HUES6 (cell line): ENCODE data around the gene C3orf33.

Source experiments
- H3K27ac ChIP-seq: 2 replicates; pipeline ENCODE4 v1.7.0; 2013; ENCODE audit warnings: low read depth, mild to moderate bottlenecking, low read length, inconsistent platforms
- H3K27me3 ChIP-seq: 2 replicates; pipeline ENCODE4 v1.6.1; 2013; ENCODE audit warnings: low read length; ENCODE audit not compliant: control insufficient read depth, insufficient read depth
- H3K36me3 ChIP-seq: 2 replicates; pipeline ENCODE4 v1.6.1; 2013; ENCODE audit warnings: low read length; ENCODE audit not compliant: control insufficient read depth, insufficient read depth
- H3K4me1 ChIP-seq: 2 replicates; pipeline ENCODE4 v1.6.1; 2013; ENCODE audit warnings: low read length; ENCODE audit not compliant: control insufficient read depth, insufficient read depth
- H3K4me3 ChIP-seq: 2 replicates; pipeline ENCODE4 v1.5.1; 2013; ENCODE audit warnings: low read depth, low read length
- H3K9ac ChIP-seq: one replicate; pipeline ENCODE4 v1.6.1; 2013; ENCODE audit warnings: mild to moderate bottlenecking, low read length
- H3K9me3 ChIP-seq: 2 replicates; pipeline ENCODE4 v1.6.1; 2013; ENCODE audit warnings: low read depth, low read length; ENCODE audit not compliant: control insufficient read depth, insufficient read depth

C3orf33 gene

DNA sequence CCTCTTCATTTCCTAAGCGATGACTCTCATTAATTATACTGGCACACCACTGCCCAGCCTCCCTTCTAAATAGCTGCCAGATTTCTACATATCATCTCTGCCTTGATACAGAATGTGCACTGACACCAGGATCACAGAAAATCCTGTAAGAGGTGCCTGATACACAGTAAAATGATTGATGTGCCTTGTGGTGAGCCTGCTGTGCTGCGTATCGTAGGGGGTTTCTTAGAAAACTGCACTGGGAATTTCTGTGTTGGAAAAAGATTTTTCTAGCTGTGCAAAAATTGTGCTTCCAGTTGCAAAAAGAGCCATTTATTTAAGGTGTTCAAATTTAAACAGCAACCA is 58.2 kb downstream of the C3orf33 start:
- Histone ChIP-seq H3K9me3 (no peaks in the 10 kb centered on the region), H3K4me1 (peaks cover 48% of the 10 kb centered on the region), H3K36me3 (no peaks in the 10 kb centered on the region), H3K27me3 (peaks cover 3% of the 10 kb centered on the region; the same call in 1 of the 2 replicates), H3K9ac (no peak overlapping the region), H3K4me3 (no peak overlapping the region), H3K27ac (no peak overlapping the region)

DNA sequence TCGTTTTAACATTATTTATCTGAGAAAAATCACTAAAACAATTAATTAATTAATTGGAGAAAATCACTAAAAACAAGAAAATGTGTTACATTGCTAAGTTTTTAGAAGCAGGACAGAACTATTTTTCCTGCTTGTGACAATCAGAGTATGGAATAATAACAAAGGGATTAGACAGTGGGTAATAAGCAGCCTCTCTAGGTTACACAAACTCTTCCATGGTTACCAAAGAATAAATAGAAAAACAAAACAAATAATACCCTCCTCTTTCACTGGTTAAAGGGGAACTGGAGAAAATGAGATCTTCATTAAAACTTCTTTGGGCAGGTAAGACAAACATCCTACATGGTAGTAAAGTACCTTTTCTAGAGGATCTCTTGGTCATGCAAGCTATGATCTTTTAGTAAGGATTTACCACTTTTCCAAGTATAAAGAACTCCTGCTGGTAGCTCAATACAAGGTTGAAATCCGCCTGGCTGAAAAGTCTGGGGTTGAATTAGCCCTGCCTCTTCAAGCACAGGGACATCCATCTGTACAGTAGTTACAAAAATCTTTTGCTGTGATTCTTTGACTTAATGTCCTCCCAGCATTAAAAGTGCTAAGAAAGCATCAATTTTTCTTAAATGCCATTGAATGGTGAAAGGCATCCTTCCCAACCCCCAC is 58.7 kb downstream of the C3orf33 start:
- H3K27ac ChIP-seq, result no peak overlapping the region
- H3K4me3 ChIP-seq, result no peak overlapping the region
- H3K27me3 ChIP-seq, result peaks cover 3% of the 10 kb centered on the region; the same call in 1 of the 2 replicates
- no peak overlapping the region for H3K9ac ChIP-seq
- H3K36me3 ChIP-seq, result no peaks in the 10 kb centered on the region
- no peaks in the 10 kb centered on the region for H3K9me3 ChIP-seq
- peaks cover 47% of the 10 kb centered on the region for H3K4me1 ChIP-seq

DNA sequence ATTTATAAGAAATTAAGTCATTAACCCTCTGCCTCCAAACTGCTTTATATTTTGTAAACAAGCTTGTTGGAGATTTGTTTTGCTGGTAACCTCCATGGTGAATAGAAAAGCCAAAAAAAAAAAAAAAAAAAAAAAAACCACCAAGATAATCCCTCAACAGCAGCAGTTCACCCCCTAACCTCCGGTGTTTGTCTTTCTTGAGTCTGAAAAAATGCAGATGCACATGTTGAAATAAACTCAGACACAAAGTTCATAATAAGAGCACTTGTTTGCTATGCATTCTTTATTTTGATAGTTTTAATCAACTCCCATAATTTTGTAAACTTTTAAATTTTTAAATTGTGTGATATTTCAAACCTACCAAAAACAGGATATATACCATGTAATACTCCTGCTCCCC is 59.4 kb downstream of the C3orf33 start:
- Histone ChIP-seq H3K27ac (no peak overlapping the region), H3K4me3 (peak overlapping the region; percentile 99; the same call in 1 of the 2 replicates), H3K9ac (no peak overlapping the region), H3K27me3 (peaks cover 3% of the 10 kb centered on the region; the same call in 1 of the 2 replicates), H3K4me1 (peaks cover 42% of the 10 kb centered on the region), H3K9me3 (no peaks in the 10 kb centered on the region), H3K36me3 (no peaks in the 10 kb centered on the region)

DNA sequence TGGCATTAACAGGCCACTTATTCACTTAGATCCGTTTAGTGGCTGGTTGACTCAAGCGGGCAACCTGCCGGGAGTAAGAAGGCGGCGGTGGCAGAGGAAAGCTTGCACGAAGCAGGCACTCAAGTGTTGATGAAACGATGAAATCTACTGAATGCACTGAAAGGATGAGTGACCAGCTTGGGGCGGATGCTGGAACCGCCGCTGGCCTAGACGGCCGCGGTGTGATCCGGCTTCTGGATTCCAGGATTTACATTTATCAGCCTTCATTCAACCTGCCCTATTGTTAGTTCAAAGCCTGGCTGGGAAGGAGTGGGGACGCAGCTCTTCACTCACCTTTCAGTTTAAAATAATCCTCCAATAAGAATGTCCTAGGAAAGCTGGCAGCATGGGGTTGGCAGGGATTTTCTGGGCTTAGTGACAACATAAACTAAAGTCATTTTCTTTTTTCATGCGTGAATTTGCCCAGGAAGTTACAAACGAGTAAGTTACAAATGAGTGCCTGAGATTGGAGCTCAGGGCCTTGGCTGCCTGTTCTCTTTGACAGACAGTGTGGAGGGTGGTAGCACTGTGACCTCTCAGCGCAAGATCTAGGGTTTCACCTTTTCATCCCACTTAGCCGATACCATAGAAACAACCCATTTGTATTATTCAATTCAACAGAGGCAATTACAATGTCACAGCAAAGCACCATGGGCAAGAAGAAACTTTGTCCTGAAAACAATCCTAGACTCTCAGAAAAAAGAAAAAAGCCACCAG is 60.1 kb downstream of the C3orf33 start:
- peaks cover 42% of the 10 kb centered on the region for H3K4me1 ChIP-seq
- H3K9ac ChIP-seq, result peak overlapping the region; percentile 22
- peak overlapping the region; percentile 99 for H3K4me3 ChIP-seq
- H3K27me3 ChIP-seq, result peaks cover 3% of the 10 kb centered on the region; the same call in 1 of the 2 replicates
- 0 out of 2 replicates have a peak overlapping the region, but pooled peaks have one; percentile 3 for H3K27ac ChIP-seq
- no peaks in the 10 kb centered on the region for H3K36me3 ChIP-seq
- H3K9me3 ChIP-seq, result no peaks in the 10 kb centered on the region

DNA sequence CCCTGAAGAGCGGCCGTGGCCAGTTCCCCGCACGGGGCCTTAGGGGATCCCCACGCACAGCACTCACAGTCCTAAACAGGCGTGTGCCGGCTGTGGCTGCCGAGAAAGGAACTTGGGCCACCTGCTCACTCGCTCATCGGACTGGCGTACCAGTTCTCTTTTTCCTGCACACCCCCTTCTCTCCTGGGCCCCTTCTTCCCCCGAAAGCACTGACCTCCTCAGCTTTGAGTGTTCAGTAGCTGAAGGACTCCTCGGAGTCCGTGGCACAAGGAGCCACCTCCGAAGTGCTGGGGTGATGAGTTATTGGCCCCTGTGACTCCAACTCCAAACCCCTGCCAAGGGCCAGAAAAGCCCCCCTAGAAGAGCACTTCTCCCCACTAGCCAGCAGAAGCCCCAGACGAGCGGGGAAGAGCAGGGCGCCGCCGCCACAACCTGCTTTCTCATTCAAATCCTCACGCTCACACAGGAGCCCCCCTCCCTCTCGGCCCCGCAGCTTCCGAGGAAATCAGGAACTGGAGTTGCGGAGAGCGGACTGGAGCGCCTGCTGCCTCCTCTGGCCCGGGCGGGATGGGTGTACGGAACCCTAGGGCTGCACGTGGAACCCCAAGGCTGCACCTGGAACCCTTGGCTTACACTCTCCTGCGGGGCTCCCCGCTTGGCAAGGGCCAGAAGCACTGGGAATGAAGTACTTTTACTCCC is 61.3 kb downstream of the C3orf33 start, which contains the start of gene PLCH1:
Gene PLCH1 (minus strand): TSS at position 446 of the 699 bp plus-strand sequence. CDS start 40,847 bp downstream, outside the sequence.
- Histone ChIP-seq H3K9me3 (no peaks in the 10 kb centered on the region), H3K36me3 (no peaks in the 10 kb centered on the region), H3K4me1 (peaks cover 40% of the 10 kb centered on the region), H3K4me3 (peak within 1 kb of the TSS; percentile 99), H3K27me3 (peaks cover 3% of the 10 kb centered on the region; the same call in 1 of the 2 replicates), H3K27ac (no peak within 1 kb of the TSS), H3K9ac (peak within 1 kb of the TSS; percentile 74)

DNA sequence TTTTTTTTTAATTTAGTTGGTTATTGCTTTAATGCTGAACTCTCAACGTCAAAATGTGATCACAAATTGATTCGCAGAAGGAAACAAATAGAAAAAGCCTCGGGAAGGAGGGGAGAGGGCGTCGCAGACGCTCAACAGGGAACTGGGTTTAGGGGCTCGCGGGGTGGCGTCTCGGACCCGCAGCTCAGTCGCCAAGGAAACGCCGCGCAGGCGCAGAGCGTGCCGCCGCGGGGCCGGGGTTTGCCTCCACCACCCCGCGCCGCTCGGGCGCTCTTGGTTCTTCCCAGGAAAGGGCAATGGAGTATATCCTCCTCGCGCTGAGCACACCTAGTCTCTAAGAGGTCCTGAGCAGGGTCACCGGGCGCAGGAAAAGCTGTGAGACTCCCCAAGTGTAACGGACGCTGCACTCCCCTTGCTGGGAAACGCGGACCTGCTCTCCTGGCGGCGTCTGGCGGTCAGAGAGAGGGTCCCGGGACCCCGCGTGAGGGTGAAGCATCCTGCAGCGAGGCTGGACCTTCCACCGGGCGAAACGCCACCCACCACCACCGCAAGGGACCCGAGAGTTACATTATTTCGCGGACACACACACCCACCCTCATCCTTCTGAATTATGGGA is 62.0 kb downstream of the C3orf33 start:
- H3K9ac ChIP-seq, result peak overlapping the region; percentile 74
- no peaks in the 10 kb centered on the region for H3K9me3 ChIP-seq
- H3K36me3 ChIP-seq, result no peaks in the 10 kb centered on the region
- H3K27me3 ChIP-seq, result peaks cover 3% of the 10 kb centered on the region; the same call in 1 of the 2 replicates
- peaks cover 45% of the 10 kb centered on the region for H3K4me1 ChIP-seq
- H3K27ac ChIP-seq, result no peak overlapping the region
- peak overlapping the region; percentile 99 for H3K4me3 ChIP-seq

DNA sequence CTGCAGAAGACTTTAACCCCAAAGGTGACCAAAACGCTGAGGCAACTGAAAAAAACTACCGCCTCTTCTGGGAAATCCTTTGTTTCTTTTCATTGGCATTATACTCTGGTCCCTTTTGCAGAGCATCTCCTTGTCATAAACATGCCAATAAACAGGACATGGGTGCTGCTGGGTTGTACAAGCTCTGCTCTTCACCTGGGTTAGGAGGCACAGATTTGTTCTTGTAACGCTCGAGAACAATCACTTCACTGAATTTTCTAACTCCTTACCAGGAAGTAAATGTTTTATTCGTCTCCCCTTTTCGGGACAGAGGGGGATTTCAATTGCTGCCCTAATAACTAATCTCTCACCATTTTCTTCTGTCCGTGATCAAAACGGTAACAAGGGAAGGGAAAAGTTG is 62.5 kb downstream of the C3orf33 start:
- peaks cover 3% of the 10 kb centered on the region; the same call in 1 of the 2 replicates for H3K27me3 ChIP-seq
- H3K9me3 ChIP-seq, result no peaks in the 10 kb centered on the region
- no peak overlapping the region for H3K27ac ChIP-seq
- H3K9ac ChIP-seq, result peak overlapping the region; percentile 74
- no peaks in the 10 kb centered on the region for H3K36me3 ChIP-seq
- H3K4me1 ChIP-seq, result peaks cover 41% of the 10 kb centered on the region
- peak overlapping the region; percentile 99 for H3K4me3 ChIP-seq

DNA sequence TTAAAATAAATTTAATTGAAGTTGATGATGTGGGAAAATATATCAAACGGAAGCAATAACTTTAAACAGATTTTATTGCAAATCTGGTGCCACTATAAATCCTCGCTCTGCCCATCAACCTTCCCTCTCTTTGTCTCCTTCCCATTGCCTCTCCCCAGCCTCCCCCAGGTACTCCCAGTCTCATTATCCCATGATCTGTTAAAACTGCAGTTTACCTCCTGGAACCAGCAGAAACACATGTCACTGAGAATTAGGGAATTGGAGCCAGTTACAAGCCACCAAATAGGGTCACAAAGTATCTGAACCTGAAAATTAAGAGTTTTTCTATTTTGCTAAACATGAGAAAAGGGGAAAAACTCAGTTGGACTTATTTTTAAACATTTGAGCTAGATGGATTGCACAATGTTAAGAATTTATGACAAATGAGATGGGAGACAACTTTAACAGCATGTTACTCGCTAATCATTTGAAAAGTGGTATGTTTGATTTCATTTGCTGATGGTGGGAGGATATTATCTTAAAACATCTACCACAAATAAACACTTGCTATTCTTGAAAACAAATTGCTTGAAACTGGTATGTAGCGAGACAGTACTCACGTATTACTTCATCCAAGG is 63.6 kb downstream of the C3orf33 start:
- H3K27me3 ChIP-seq, result peaks cover 3% of the 10 kb centered on the region; the same call in 1 of the 2 replicates
- no peaks in the 10 kb centered on the region for H3K9me3 ChIP-seq
- no peak overlapping the region for H3K4me3 ChIP-seq
- peaks cover 37% of the 10 kb centered on the region for H3K4me1 ChIP-seq
- H3K9ac ChIP-seq, result no peak overlapping the region
- H3K27ac ChIP-seq, result no peak overlapping the region
- no peaks in the 10 kb centered on the region for H3K36me3 ChIP-seq

DNA sequence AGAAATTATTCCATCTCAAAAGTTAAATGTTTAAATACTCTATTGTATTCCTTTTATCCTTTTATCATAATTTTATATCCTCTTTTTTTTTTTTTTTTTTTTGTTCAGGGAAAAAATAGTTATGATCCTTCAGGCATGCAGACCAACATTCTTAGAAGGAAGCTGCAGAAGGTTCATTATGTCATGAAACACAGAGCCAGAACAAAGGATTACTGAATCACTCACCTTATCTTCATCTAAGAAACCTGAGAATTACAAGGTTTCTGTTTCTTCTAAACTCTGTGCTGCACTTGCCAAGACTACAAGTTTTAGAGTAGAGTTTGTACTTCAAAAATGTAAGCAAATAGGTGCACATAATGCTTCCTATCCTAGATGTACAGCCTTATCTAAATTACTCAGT is 64.5 kb downstream of the C3orf33 start:
- Histone ChIP-seq H3K4me3 (no peak overlapping the region), H3K27ac (no peak overlapping the region), H3K27me3 (peaks cover 3% of the 10 kb centered on the region; the same call in 1 of the 2 replicates), H3K4me1 (peaks cover 29% of the 10 kb centered on the region), H3K9ac (no peak overlapping the region), H3K9me3 (no peaks in the 10 kb centered on the region), H3K36me3 (no peaks in the 10 kb centered on the region)

DNA sequence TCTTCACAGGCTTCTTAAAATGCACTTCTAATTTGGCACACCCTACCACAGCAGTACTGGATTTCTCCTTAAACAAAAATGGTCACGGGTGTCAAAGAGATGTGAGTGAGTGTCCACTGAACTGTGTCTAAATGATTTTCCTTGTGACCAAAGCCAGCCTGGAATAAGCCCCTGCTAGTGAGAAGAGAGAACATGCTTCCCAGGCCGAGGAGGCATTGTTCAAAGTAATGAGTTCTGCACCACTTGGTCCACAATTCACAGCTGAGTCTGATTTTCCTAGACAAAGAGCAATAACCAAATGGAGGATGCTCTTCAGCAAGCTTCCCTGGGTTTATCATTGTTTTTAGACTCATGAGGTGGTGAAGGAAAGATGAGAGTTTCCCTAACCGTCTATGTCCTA is 65.0 kb downstream of the C3orf33 start:
- H3K4me3 ChIP-seq, result no peak overlapping the region
- H3K36me3 ChIP-seq, result no peaks in the 10 kb centered on the region
- H3K4me1 ChIP-seq, result peaks cover 24% of the 10 kb centered on the region
- H3K27me3 ChIP-seq, result peaks cover 3% of the 10 kb centered on the region; the same call in 1 of the 2 replicates
- no peak overlapping the region for H3K27ac ChIP-seq
- no peak overlapping the region for H3K9ac ChIP-seq
- no peaks in the 10 kb centered on the region for H3K9me3 ChIP-seq
